Measurements from ENCODE around the gene LPIN1.
A peak's percentile ranks its signal among the peaks of the same experiment; 100 is the strongest.
"Not testable (repeated sequence)": the region's sequence is repeated elsewhere in the genome, so short reads cannot be mapped to it uniquely, and the experiment has no call there.

The LPIN1 gene

GRCh38 chr2:11744631-11745394 is 1.6 kb upstream of the LPIN1 start:
- DNase-seq, result peak; percentile 48

GRCh38 chr2:11745613-11746375 is 638 bp upstream of the LPIN1 start:
- no peak for DNase-seq

- DNase-seq, result peak; percentile 47
Measured at GRCh38 chr2:11746807-11747459, 501 bp downstream of the LPIN1 start.

GRCh38 chr2:11748018-11748860 is 1.8 kb downstream of the LPIN1 start:
- no peak for DNase-seq

GRCh38 chr2:11748861-11749645 is 2.6 kb downstream of the LPIN1 start:
- DNase-seq, result no peak

- DNase-seq, result no peak
Measured at GRCh38 chr2:11749646-11750349, 3.4 kb downstream of the LPIN1 start.

GRCh38 chr2:11750422-11750821 is 4.0 kb downstream of the LPIN1 start:
- no peak for DNase-seq

GRCh38 chr2:11750917-11751316 is 4.5 kb downstream of the LPIN1 start:
- DNase-seq, result no peak

- DNase-seq, result no peak
Measured at GRCh38 chr2:11752906-11753305, 6.5 kb downstream of the LPIN1 start.

GRCh38 chr2:11753452-11753885 is 7.0 kb downstream of the LPIN1 start:
- DNase-seq, result no peak

- no peak for DNase-seq
Measured at GRCh38 chr2:11753886-11754699, 7.7 kb downstream of the LPIN1 start.

- no peak for DNase-seq
Measured at GRCh38 chr2:11754700-11755015, 8.2 kb downstream of the LPIN1 start.

GRCh38 chr2:11757101-11757500 is 10.7 kb downstream of the LPIN1 start:
- DNase-seq, result no peak

GRCh38 chr2:11758187-11758586 is 11.8 kb downstream of the LPIN1 start:
- DNase-seq, result no peak

GRCh38 chr2:11758647-11759046 is 12.2 kb downstream of the LPIN1 start:
- no peak for DNase-seq

- not testable (repeated sequence) for DNase-seq
Measured at GRCh38 chr2:11759182-11759975, 12.9 kb downstream of the LPIN1 start.

GRCh38 chr2:11761259-11761658 is 14.8 kb downstream of the LPIN1 start:
- DNase-seq, result no peak

GRCh38 chr2:11762031-11762430 is 15.6 kb downstream of the LPIN1 start:
- no peak for DNase-seq

- DNase-seq, result no peak
Measured at GRCh38 chr2:11762799-11763461, 16.5 kb downstream of the LPIN1 start.

Data from right hindlimb (tissue), 1 donor.